ENCODE results near the gene ZNF362.

ZNF362 gene

DNA sequence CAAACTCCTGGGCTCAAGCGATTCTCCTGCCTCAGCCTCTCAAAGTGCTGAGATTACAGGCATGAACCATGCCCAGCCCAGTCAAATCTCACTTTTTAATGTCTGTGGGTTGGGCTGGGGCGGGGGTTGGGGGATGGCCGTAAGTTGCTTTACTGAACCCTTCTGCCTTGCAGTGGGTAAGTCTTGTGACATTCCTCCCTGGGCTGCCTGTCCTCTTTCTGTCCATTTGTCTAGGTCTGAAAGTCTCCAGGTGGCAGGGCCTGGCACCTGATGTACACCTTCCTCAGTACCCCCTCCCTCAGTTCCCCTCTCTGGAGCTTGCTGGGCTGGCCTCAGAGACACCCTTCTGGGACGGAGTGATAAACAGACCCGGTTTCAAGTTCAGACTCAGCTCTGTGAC, 13.3 kb downstream of the ZNF362 start:
- DNase-seq, result no peak

DNA sequence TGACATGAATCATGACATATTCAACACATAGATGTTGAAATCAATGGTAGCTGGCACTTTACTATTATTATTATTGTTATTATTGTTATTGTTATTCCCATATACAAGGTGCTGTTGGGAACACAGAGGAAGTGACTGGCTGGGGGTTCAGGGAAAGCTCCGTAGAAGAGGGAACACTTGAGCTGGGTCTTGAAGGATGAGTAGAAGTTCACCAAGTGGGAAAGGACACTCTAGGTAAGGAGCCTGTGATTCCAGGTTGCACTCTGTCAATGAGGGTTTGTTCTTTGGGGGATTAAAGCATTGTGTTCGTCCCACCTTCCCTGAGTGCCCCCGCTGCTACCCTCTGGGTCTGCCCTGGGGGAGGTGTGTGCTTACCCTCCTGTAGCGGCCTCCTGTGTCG, 14.1 kb downstream of the ZNF362 start:
- DNase-seq, result no peak

DNA sequence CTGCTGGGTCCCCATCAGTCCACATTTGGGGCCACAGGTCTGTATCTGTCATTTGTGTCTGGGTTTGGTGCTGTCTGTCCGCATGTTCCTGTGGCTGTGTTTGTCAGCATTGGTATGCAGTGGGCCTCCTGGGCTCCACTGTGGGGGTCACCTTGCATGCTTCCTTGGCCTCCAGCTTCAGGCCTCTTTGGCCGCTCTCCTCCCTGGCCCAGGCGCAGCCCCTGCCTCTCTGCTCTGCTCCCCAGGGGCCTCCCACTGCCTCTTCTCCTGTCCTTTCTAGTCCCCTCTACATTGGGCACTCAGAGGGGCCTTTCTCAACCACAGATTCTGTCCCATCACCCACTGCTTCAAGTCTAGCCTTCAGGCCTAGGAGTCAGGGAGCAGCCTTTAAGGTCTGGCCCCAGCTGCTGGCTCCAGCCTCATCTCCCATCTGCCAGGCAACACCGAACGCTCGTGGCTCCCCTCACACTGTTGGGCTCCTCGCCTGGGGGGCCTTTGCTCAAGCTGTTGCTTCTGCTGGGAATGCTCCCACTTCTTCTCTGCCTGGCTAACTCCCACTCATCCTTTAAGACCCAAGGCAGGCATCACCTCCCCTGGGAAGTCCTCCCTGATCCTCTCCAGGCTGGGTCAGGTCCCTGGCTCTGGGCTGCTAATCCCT, 14.6 kb downstream of the ZNF362 start:
- DNase-seq, result no peak

DNA sequence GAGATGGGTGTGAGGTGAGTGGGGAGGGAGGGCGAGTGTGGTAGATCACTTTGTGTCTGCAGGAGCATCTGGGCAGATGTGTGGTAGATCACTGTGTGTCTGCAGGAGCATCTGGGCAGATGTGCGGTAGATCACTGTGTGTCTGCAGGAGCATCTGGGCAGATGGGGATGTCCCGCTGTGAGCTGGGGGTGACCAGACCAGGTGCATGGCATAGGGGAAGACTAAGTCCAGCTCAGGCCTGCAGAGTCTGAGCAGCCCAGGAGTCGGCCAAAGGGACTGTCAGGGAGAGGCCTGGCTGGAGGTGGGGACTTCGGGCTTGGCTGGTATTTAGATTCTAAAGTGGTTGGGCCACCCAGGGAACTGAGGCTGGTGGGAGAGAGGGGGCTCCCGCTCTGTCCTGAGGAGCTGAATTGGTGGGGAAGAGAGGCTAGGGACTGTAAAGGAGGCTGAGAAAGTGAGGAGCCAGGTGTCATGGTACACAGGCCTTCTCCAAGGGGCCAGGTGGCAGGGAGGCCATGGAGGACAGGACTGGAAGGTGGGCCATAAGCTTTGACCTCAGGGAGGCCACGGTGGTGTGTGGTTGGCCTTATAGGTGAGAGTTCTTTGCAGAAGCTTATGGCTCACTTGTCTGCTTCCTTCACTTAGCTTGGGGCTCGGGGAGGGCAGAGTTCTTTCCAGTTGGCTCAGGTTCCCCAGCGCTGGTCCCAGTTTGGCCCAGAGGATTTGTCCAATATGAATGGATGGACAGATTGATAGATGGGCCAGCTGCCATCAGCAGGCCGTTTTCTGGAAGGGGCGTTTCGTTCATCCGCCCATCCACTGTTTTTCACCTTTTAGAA, 15.6 kb downstream of the ZNF362 start:
- no peak for DNase-seq

DNA sequence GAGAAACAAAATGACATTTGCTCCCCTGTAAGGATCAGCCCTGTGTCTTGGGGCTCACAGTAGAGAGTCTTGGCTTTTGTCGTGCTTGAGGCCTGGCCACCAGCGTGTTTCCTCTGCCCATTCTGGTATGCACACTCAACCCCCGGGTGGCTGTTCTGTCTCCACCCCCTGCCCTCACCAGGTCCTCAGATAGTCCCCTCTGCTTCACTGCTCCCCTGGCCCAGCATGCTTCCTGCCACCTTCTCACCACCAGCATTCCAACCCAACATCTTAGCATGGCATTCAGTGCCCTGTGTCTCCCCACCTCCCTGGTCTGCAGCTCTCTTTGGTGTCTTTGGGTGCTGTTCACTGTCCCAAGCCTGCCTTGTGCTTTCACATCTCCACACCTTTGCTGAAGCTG, 16.2 kb downstream of the ZNF362 start:
- no peak for DNase-seq

DNA sequence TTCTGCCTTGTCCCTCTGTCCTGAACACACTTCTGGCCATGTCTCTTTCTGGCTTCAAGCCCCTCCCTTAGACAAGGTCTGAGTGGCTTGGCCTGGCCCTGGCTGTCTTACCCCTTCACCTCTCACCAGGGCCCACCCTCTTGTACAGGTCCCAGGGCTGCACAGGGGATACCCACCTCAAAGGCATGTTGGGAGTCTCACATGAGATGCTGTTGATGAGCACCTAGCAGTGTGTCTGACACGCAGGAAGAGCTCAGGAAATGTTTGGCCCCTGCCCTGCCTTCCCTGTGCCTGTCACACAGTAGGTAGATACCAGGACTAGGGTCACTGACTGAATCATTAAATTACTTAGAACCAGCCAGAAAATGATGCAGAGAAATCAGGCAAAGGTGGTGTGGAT, 16.6 kb downstream of the ZNF362 start:
- no peak for DNase-seq

DNA sequence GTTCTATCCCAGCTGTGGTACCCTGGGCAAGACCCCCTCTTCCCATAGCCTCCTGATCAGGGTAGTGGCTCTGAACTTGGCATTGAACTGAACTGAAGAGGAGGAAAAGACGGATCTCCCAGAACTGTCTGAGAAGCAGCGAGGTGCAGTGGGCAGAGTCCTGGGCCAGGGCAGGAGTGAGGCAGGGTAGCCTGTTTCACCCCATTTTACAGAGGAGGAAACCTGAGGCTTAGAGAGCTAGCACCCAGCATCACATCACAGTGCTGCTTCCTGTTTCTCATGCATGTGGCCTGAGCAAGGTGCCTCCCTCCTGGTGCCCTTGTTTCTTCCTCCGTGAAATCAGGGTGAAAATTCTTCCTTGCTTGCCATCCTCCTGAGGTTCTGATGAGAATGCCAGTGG, 17.1 kb downstream of the ZNF362 start:
- no peak for DNase-seq

DNA sequence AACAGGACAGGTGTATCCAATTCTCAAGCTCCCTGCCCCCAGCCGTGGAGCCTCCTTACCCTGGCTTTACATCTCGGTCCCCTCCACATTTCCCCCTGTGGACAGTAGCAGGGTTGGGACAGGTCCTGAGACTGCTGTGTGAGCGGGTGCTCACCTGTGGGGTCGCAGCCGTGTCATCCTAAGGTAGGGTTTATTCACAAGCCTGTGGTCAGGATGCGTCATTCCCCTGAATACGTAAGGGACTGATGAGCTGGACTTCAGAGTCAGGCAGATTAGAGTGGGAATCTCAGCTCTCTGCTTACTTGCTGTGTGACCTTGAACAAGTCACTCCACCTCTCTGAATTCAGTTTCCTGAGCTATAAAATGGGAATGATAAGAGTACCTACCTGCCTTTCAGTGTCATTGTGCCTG, 17.7 kb downstream of the ZNF362 start:
- no peak for DNase-seq

DNA sequence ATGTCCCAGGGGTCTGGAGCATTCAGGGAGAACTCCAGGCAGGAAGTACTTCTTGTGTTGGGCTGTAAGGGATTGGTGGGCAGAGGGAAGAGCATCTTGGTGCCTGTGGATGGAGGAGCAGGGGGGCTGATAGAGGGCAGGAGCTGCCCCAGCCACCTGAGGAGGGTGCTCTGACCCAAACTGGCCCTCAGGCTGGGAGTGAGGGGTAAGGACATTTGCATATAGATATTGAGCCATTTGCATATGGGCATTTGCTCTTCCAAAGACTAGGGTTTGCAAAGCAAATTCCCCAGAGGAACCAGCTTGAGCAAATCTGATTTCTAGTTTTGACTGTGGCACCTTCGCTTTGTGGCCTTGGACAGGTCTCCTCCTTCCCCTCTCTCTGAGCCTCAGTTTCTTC, 18.2 kb downstream of the ZNF362 start:
- DNase-seq, result no peak

DNA sequence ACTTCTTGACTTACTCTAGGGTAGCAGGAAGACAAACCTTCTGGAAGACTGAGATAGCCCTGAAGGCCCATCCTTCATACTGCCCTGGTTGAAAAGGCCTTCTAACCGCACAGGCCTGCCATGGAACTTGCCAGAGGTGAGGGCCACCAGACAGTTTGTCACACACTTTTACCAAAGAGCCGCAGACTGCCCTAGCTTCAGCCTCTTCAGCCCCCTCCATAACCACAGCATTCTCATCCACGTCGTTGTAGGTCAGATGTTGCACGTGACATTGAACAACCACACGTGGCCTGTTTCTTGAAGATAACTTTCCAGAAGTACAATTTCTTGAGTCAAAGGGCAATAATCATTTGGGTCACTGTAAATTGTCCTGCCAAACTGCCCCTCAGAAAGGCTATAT, 18.9 kb downstream of the ZNF362 start:
- DNase-seq, result no peak

DNA sequence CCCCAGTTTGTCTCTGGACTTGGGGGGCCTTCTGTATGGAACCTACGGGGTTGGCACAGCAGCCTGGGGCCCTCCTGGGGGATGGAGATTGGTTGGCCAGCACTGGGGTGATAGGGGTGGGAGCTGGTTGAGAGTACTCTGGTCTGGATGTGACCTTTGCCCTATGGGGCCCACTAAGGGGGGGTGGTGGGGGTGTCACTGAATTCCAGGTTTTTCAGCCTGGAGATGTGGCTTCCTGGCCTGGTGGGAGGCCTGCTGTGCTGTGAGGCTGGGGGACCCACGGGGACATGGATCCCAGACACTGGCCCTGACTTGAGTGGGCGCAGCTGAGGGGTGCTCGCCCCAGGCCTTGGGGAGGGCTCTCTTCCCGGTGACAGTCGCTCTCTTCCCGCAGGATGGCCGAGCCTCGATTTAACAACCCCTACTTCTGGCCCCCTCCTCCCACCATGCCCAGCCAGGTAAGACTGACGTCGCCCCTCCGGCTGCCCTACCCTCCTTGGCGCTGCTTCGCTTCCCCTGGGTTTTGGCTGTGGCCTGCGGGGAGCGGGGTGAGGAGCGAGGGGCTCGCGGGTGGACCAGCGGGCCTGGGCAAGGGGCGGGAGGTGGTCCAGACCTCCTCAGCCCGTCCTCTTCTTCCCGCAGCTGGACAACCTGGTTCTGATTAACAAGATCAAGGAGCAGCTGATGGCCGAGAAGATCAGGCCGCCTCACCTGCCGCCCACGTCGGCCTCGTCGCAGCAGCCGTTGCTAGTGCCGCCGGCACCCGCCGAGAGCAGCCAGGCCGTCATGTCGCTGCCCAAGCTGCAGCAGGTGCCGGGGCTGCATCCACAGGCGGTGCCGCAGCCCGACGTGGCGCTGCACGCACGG, 19.6 kb downstream of the ZNF362 start:
- DNase-seq, result no peak

DNA sequence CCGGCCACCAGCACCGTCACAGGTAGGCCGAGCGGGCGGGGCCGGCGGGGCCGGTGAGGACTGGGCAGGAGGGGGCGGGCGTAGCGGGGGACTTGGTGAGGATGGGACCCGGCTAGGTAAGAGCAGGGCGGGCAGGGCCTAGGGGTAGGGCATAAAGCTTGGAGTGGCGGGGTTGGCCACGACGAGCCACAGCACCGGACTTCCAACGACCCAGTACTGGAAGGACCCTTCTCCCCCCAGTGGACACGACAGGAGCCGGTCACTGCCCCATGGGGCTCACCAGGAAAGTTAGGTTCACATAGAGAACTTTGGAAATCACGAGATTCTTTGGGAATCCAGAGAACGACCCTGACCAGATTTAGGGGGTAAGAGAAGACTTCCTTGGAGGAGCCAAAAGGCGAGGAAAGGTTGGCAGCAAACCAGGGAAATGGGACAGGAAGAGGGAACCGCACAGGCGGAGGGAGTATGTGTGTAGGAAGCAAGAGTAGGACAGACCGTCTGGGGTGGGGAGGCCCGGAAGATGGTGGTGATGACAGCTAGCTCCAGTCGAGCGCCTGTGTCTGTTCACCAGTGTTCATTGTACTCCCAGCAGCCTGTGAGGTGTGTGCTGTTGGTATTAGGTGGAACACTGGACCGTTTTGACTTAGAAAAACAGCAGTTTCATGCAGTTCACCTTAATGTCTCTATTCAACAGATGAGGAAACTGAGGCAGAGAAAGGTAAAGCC, 20.4 kb downstream of the ZNF362 start:
- no peak for DNase-seq

DNA sequence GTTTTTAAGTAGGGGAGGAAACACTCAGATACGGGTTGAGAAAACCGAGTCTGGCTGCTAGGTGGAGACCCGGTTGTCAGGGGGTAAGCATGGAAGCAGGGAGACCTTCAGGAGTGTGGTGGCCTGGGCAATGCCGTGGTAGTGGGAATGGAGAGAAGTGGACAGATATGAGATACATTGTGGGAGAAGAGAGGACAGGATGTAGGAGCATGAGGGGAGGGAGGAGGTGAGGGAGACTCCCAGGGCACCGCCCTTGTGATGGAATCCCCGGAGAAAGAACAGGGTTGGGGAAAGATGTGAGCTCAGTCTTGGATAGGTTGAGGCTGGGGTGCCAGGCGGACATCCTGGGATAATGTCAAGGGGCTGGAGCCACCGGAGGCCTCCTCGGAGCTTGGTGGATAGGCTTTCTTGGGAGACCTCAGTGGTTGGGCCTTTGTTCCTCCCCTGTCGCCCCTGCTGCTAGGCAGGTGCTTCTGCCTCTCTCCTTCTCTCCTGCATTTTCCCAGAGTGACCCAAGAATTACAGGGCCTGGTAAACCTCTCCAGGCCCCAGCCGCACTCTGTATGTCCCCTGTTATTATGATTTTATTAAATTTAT, 21.3 kb downstream of the ZNF362 start:
- DNase-seq, result no peak

DNA sequence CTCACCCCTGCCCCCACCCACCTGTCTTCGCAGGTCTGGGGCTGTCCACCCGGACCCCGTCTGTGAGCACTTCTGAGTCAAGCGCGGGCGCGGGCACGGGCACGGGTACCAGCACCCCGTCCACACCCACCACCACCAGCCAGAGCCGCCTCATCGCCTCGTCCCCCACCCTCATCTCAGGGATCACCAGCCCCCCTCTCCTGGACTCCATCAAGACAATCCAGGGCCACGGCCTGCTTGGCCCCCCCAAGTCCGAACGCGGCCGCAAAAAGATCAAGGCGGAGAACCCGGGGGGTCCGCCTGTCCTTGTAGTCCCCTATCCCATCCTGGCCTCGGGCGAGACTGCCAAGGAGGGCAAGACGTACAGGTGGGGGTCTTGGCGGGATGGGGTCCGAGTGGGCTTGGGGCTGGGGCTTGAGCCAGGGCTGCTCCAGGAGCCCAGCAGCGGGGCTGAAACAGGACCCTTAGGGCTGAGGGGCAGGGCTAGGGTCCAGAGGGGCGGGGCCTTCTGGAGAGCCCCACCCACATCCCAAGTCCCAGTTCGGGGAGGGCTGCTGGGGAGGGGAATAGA, 23.9 kb downstream of the ZNF362 start:
- DNase-seq, result no peak

DNA sequence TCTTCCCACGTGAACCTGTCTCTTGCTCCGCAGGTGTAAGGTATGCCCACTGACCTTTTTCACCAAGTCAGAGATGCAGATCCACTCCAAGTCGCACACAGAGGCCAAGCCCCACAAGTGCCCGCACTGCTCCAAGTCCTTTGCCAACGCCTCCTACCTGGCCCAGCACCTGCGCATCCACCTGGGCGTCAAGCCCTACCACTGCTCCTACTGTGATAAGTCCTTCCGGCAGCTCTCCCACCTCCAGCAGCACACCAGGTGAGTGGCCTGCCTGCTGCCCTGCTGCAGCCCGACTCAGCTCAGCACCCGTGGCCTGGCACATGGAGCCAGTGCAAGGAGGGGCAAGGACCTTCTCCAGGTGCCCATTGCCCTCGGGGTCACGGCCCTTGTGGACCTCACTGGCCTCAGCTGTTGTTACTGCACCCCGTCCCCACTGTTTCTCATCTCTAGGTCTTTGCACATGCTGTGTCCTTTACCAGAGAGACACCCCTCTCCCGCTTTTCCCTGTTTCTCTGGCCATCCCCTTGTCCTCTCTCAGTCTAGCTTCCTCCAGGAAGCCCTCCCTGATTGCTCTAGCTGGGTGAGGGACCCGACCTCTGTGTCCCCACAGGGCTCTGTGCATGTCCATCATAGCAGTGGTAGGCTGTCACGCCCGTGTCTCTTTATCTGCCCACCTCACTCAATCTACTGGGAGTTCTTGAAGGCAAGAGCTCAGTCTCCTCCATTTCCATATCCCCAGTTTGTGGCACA, 25.4 kb downstream of the ZNF362 start:
- no peak for DNase-seq

DNA sequence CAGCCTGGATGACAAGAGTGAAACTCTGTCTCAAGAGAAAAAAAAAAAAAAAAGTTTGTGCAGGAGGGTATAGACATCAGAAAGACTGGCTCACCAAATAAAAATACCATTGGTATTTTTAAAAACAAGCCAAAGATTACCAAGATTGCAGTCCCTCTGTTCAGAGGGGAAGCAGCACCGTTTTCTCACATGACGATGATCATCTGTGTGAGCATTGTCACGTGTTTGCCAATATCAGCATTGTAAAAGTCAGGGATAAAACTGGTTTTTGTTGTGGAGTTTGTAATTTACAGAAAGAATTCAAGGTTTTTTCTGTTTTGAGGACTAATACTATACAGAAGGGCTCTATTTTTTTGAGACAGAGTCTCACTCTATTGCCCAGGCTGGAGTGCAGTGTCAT, 26.5 kb downstream of the ZNF362 start:
- DNase-seq, result no peak

DNA sequence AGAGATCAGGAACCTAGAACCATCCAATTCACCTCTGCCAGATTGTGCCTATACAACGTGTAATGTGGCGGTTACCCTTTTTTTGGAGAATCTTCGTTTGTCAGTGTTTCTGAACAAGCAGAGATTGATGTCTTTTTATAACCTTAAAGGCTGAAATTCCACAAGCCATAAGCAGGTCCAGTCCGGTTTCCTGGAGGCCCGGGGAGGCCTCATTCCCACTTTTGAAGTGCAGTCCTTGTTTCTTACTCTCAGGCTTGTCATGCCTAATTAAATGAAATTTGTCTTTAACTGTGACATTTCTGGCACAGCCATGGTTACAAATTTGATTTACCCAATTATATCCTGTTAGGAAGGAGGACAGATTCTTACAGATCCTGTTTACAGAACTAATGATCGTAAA, 27.8 kb downstream of the ZNF362 start:
- DNase-seq, result no peak

DNA sequence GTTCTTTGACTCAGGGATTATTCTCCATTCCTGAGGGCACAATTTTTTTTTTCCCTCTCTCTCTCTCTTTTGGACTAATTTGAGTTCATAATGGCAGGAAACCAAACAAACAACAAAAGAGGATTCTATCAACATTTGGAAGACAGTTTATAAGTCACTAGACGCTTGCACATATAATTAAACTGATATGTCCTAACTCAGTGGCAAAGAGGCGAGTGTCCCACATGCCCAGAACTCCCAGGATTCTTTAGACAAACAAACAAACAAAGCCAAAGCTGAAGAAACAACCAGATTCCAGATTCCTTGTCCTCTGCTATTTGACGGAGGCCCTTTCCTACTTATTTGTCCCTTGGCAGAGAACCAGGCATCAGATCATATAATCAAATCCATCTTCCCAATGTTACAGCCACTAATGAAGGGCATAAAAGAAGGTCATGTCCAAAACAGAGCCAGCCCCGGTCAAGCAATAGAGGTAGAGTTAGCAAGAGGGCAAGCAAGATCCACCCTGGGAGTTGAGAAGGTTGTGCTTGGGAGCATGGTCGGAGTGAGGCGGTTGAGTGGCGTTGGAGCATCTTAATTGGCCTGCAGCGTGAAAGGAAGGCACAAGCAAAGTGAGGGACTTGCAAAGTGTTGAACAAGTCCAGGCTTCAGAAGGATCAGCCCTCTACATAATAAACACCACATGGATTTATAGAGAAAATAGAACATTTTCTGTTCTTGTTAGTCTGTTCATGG, 30.3 kb downstream of the ZNF362 start:
- no peak for DNase-seq

DNA sequence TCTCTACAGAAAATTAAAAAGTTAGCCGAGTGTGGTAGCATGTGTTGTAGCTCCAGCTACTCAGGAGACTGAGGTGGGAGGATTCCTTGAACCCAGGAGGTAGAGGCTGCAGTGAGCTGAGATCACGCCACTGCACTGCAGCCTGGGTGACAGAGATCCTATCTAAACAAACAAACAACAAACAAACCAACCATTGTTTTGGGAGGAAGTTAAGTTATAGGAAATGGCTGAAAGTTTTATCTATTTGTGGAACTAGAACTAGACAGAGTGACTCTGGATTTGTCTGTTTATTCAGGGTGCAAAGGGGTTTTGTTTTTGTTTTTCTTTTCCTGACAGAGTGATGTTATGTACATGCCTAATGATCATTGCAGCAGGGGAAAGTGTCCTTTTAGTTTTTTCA, 31.0 kb downstream of the ZNF362 start:
- DNase-seq, result no peak

DNA sequence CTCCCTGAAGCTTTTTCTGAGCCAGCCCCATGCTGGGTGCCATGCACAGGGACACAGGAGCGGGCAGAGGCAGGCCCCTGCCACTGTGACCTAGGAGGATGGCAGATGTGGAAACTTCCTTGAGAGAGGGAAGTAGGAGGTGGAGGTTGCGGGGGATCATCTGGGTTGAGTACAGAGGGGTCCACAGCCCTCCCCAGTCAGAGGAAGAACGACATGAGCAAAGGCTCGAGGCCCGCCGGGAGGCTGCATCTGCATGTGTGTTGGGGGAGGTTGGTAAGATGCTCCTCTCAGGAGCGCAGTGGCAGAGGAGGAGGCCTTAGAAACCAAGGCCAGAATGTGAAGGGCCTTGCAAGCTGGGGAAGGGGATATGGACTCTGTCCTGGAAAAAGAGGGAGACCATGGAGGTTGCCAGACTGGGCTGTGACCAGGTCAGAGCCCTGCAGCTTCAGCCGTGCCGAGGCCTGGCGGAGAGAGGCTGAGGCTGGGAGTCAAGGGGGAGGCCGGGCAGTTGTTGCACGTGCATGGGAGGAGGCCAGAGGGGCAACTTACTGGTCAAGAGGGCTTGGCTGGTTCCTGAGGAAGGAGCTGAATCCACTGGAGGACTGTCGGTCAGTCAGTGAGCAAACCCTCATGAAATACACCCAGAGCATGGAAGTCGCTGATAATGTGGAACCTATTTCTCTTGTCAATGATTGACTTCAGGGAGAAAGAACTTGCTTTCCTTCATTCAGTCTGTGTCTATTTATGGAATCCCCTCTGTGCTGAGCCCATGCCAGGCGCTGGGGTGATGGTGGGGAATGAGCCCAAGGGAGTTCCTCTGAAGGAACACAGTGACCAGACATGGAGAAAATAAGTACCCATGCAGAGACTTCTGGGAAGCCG, 32.9 kb downstream of the ZNF362 start:
- DNase-seq, result no peak
